Measurements from ENCODE around the gene STAC3. TPM values are rescaled to one million over a fixed set of nuclear protein-coding genes. Genes with fewer than 3 reads are reported as not detected.

The STAC3 gene
- total and polyA plus RNA-seq, 2 experiments from 2014 or later: 5.4 to 28.4 TPM

DNA sequence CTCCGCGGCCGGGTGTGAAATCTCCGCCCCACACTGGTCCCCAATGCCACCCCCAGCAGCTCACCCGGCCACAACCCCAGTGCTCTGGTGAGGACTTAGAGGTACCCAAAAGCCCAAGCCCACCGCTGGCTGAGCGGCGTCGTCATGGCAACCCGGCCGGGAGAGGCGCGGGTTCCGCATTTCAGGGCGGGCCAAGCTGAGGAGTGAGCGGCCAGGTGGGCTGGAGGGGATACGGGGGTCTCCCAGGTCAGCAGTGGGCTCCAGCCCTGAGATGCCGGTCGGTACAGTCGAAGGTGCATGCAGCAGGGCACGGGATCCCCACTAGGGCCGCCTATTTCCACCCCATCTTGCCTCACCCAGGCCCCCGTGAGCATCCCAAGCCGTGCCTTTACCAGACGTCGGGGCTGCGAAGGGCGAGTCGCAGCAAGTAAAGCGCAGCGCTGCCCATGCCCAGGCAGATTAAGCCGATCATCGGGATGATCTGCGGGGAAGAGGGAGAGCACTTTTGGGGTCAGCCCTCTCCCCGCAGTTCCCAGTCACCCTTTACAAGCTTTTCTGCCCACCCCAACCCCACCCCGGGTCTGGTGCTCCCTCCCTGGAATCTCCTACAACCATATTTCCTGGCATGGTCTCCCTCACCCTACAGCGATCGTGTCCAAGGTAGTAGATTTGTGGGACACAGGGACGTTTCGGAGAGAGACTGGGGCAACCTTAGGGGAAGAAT is 14.6 kb downstream of the STAC3 start:
- peaks cover 10% of the 10 kb centered on the region for H3K4me1 ChIP-seq (ENCODE audit: low read depth)
- no peak overlapping the region for H3K27ac ChIP-seq
- no peak for DNase-seq (ENCODE audit: low read depth in 1 of 2, low spot score in 1 of 2)
- peaks cover 84% of the 10 kb centered on the region for H3K27me3 ChIP-seq
- H3K4me3 ChIP-seq: no peak overlapping the region
- no peak for TF ChIP-seq CTCF (IDR thresholded peaks at IDR 0.05; ENCODE audit: low read depth, low read length)
- H3K9me3 ChIP-seq (ENCODE audit: low read depth): no peaks in the 10 kb centered on the region
- peaks cover 17% of the 10 kb centered on the region for H3K36me3 ChIP-seq

DNA sequence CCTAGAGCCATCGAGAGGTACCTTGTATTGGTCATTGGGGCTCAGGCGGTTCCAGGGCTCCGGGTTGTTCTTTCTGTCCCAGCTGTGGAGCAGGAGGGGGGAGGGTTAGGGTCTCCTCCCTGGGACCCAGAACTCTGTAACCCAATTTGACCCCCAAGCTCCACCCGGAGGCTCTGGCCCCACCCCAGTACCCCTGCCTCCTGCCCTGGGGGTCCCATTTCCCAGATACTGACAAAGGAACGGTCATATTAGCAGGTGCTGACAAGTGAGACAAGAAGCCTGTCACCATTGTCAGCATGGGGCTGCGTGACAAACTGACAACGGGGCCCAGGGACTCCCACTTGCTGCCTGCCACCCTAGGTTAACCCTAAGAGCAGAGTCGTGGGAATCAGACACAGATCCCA is 15.3 kb downstream of the STAC3 start:
- no peak for TF ChIP-seq CTCF (IDR thresholded peaks at IDR 0.05; ENCODE audit: low read depth, low read length)
- Histone ChIP-seq H3K27ac (no peak overlapping the region), H3K4me3 (no peak overlapping the region), H3K4me1 (ENCODE audit: low read depth) (peaks cover 10% of the 10 kb centered on the region), H3K27me3 (peaks cover 77% of the 10 kb centered on the region), H3K9me3 (ENCODE audit: low read depth) (no peaks in the 10 kb centered on the region), H3K36me3 (peaks cover 17% of the 10 kb centered on the region)
- no peak for DNase-seq (ENCODE audit: low read depth in 1 of 2, low spot score in 1 of 2)

DNA sequence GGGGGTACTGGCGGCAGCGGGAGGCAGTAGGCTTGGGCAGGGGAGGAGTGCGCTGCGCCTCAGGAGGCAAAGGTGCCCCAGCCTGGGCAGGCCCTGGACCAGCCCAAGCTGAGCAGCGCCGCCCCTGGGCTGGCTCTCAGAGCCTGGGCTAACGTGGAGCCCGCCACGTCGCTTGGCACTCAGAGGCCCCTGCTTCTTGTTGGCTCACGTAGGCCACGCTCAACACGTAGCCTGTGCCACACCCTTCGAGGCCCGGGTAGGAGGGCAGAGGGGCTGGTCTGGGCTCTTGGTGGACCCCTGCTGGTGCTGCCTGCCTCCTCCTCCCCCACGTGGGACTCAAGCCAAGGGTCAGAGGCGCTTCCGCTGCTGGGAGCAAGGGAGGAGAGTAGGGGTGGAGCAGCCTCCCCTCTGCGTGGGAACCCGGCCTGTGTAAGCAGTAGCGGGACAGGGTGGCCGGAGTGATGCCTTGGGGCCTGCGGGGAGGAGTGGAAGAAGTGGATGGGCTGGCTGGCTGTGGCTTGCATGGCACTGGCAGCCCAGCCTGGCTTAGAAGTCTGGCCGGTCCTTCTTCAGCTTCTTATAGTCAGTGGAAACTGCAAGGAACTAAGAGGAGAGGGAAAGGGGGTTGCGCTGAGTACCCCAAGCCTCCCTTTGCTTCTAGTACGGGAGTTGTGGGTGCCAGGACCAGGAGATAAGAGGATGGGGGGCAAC is 15.8 kb downstream of the STAC3 start:
- Histone ChIP-seq H3K4me1 (ENCODE audit: low read depth) (peaks cover 10% of the 10 kb centered on the region), H3K4me3 (no peak overlapping the region), H3K9me3 (ENCODE audit: low read depth) (no peaks in the 10 kb centered on the region), H3K27ac (no peak overlapping the region), H3K36me3 (peaks cover 17% of the 10 kb centered on the region), H3K27me3 (peaks cover 72% of the 10 kb centered on the region)
- DNase-seq (ENCODE audit: low read depth in 1 of 2, low spot score in 1 of 2): peak in 1 of 2 donors; percentile 82
- TF ChIP-seq CTCF (IDR thresholded peaks at IDR 0.05; ENCODE audit: low read depth, low read length): peak; percentile 23

DNA sequence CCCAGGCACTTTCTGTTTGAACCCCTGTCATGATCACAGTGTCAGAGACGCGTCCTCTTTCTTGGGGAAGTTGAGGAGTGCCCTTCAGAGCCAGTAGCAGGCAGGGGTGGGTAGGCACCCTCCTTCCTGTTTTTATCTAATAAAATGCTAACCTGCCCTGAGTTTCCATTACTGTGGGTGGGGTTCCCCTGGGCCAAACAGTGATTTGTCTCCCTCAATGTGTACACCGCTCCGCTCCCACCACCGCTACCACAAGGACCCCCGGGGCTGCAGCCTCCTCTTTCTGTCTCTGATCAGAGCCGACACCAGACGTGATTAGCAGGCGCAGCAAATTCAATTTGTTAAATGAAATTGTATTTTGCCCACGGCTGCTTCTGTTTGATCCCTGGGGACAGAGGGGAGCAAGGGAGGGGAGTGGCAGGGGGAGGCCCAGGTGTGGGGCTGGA is 16.4 kb downstream of the STAC3 start:
- no peak overlapping the region for H3K27ac ChIP-seq
- DNase-seq (ENCODE audit: low read depth in 1 of 2, low spot score in 1 of 2): no peak

GRCh38 chr12:57234233-57234570 is 16.8 kb downstream of the STAC3 start:
- no peak overlapping the region for H3K27ac ChIP-seq
- peaks cover 7% of the 10 kb centered on the region for H3K4me1 ChIP-seq (ENCODE audit: low read depth)
- no peak for TF ChIP-seq CTCF (IDR thresholded peaks at IDR 0.05; ENCODE audit: low read depth, low read length)
- no peaks in the 10 kb centered on the region for H3K9me3 ChIP-seq (ENCODE audit: low read depth)
- peaks cover 17% of the 10 kb centered on the region for H3K36me3 ChIP-seq
- H3K4me3 ChIP-seq: no peak overlapping the region
- DNase-seq (ENCODE audit: low read depth in 1 of 2, low spot score in 1 of 2): no peak
- H3K27me3 ChIP-seq: peaks cover 62% of the 10 kb centered on the region

More for the DNA sequence above, 16.4 kb downstream of the STAC3 start:
- peaks cover 7% of the 10 kb centered on the region for H3K4me1 ChIP-seq (ENCODE audit: low read depth)
- no peaks in the 10 kb centered on the region for H3K9me3 ChIP-seq (ENCODE audit: low read depth)
- no peak for TF ChIP-seq CTCF (IDR thresholded peaks at IDR 0.05; ENCODE audit: low read depth, low read length)
- H3K27me3 ChIP-seq: peaks cover 66% of the 10 kb centered on the region
- peaks cover 17% of the 10 kb centered on the region for H3K36me3 ChIP-seq
- no peak overlapping the region for H3K4me3 ChIP-seq

Data from cardiac muscle cell (in vitro differentiated cells and primary cell).